ENCODE measurements around the gene UNC5A. TPM values are rescaled to one million over a fixed set of nuclear protein-coding genes. Genes with fewer than 3 reads are reported as not detected.

UNC5A gene
- total and polyA plus RNA-seq, 9 of the 15 experiments (the other 6 are each of a cell fraction or from before 2014, with no cell fraction given) = not detected

- in situ Hi-C loops (cut with MboI) = no loop called here
- Histone ChIP-seq H3K9ac (ENCODE audit: insufficient read depth in 1 of 2, low read depth in 2 of 2, low read length in 2 of 2) (no peak overlapping the region), H4K20me1 (replicated peaks; ENCODE audit: control insufficient read depth, insufficient read depth, low read length) (no peaks in the 10 kb centered on the region), H3K9me3 (replicated peaks; ENCODE audit: control insufficient read depth, insufficient read depth, low read depth, low read length) (no peaks in the 10 kb centered on the region), H3K9me1 (ENCODE audit: control insufficient read depth, insufficient read depth, low read length) (no peaks in the 10 kb centered on the region), H3K27ac (ENCODE audit: extremely low read depth, low read depth, low read length) (no peak overlapping the region), H3K4me1 (replicated peaks in 1 of 2; ENCODE audit: control insufficient read depth in 2 of 2, insufficient read depth in 2 of 2, low read length in 2 of 2) (no peaks in the 10 kb centered on the region), H3K27me3 (ENCODE audit: control insufficient read depth in 2 of 2, insufficient read depth in 2 of 2, low read length in 2 of 2) (peaks cover 2 to 7% of the 10 kb centered on the region in 2 experiments; a peak in 2 of 5 replicates), H3K79me2 (ENCODE audit: control insufficient read depth, insufficient read depth, low read length) (no peaks in the 10 kb centered on the region), H3K36me3 (ENCODE audit: control insufficient read depth, insufficient read depth, low read length) (peaks cover 33% of the 10 kb centered on the region), H3K4me3 (no peak overlapping the region), H3K4me2 (ENCODE audit: insufficient read depth, low read length) (no peak overlapping the region), H2AFZ (ENCODE audit: low read depth, low read length) (no peak overlapping the region)
- intact Hi-C loops (cut with micrococcal nuclease) = loop anchor here (10.0 kb wide), 1 partner anchor 215 kb away; no protein-coding TSS in a partner anchor
- ChIA-PET CTCF (ENCODE audit: low intra/inter-chr PET ratio) (no interaction called here), POLR2A (interaction anchor here (0.5 to 2.6 kb wide), 6 partner anchors 10 to 220 kb away, joined by 3 to 28 read pairs (median 4); no protein-coding TSS in a partner anchor)
- ATAC-seq (peak; percentile 7; the same call in 2 of the 3 replicates), FAIRE-seq (no peak), DNase-seq (ENCODE audit: extremely low read depth in 1 of 4, low spot score in 3 of 4) (no peak)
- TF ChIP-seq IRF2 (CRISPR knock-in tag; IDR thresholded peaks at IDR 0.05) (no peak), POLR2AphosphoS2 (IDR thresholded peaks at IDR 0.05; ENCODE audit: low read length) (no peak), ZNF316 (IDR thresholded peaks at IDR 0.05) (0 out of 2 replicates have a peak, but pooled peaks have one; percentile 21), FIP1L1 (IDR thresholded peaks at IDR 0.05; ENCODE audit: low read depth, low read length, poor library complexity, severe bottlenecking) (no peak), CHD4 (IDR thresholded peaks at IDR 0.05; ENCODE audit: insufficient read depth, insufficient replicate concordance, low read depth, low read length, poor library complexity, severe bottlenecking) (no peak), ZNF445 (CRISPR knock-in tag; IDR thresholded peaks at IDR 0.05; ENCODE audit: low read depth) (no peak), MAFG (tag; conservative IDR thresholded peaks at IDR 0.05) (peak; percentile 42; the same call in 1 of the 2 replicates), HDAC6 (IDR thresholded peaks at IDR 0.05; ENCODE audit: low read depth, low read length) (no peak), MEIS2 (IDR thresholded peaks at IDR 0.05; ENCODE audit: partially characterized antibody) (no peak)
- 63% methylated on average over 4 of the region's 4 CpGs for WGBS (ENCODE audit: insufficient coverage, low coverage, missing lambda C conversion rate)
- no TSS peak for BruUV-seq (replicated peaks)
Measured at GRCh38 chr5:176899946-176900779, 89.8 kb downstream of the UNC5A start.
